GM19455 (cell line): ENCODE data around the gene TCF20.
A peak's percentile ranks its signal among the peaks of the same experiment; 100 is the strongest.

Experiments used
- ATAC-seq: cut with Tn5 transposase; IDR thresholded peaks from one replicate; pipeline ENCODE4 v1.9.1; 2021; ENCODE audit not compliant: unreplicated experiment

Gene TCF20

DNA sequence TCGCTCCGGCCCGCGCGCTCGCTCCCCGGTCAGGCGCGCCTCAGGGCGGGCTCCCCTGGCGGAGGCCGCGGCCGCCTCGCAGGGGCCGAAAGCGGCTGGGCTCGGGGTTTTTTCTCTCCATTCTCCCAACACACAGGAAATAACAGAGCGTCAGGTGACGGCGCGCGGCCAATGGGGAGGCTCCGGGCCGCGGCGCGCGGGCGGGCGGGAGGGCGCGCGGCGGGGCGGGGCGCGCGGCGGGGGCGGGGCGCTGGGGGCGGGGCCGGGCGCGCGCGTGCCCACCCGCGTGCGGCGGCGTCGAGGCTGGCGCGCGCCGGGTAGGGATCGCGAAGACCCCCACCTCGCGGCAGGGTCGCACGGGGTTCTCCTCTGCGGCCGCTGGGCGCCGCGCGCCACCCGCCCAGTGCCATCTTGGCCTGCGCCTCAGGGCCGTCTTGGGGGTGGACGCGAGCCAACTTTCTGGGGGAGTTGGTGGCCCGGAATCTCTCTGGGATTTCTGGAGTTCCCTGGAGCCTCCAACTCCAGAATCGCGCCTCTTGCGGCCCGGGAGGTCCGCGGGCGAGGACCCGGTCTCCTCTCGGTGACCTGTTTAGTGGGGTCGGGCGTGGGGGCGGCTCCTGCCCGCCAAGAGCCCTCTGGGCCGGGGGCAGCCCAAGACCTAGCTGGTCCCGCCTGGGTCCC lies at the start of gene TCF20:
Gene TCF20 (minus strand): TSS at position 144 of the 681 bp plus-strand sequence. CDS start 55,348 bp downstream, outside the sequence.
- ATAC-seq: peak; percentile 64

DNA sequence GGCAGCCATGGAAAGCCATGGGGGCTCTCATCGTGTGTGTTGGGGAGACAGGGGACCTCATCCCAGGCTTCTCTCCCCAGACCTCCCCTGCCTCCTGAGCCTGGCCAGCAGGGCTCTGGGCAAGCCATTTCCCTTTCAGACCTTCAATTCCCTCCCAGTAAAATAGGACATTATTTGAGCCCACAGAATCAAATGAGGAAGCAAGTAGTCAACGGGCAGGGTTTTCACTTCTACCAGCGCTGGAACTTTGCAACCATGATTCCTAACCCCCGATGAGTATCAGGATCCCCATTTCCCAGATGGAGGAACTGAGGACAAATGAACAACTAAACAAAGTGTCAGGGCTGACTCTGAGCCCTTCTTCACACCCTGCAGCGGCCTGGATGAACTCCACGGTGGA lies 48.9 kb upstream of the TCF20 start:
- ATAC-seq: no peak

DNA sequence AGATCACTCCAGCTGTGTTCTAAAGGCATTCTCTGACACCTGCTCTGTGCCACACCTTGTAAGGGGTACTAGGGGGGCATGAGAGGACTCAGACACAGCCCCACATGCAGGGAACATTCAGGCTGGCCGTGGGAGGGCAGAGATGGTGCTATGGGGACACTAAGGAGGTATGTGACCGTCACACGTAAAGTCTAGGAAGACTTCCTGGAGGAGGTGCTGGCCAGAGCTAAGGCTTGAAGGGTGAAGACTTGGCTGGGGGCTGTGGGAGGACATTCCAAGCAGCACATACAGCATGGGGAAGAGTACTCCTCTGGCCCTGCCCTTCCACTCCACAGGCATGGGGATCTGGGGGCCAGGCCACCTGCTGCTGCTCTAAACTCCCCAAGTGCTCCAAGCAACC lies 48.5 kb upstream of the TCF20 start:
- no peak for ATAC-seq

DNA sequence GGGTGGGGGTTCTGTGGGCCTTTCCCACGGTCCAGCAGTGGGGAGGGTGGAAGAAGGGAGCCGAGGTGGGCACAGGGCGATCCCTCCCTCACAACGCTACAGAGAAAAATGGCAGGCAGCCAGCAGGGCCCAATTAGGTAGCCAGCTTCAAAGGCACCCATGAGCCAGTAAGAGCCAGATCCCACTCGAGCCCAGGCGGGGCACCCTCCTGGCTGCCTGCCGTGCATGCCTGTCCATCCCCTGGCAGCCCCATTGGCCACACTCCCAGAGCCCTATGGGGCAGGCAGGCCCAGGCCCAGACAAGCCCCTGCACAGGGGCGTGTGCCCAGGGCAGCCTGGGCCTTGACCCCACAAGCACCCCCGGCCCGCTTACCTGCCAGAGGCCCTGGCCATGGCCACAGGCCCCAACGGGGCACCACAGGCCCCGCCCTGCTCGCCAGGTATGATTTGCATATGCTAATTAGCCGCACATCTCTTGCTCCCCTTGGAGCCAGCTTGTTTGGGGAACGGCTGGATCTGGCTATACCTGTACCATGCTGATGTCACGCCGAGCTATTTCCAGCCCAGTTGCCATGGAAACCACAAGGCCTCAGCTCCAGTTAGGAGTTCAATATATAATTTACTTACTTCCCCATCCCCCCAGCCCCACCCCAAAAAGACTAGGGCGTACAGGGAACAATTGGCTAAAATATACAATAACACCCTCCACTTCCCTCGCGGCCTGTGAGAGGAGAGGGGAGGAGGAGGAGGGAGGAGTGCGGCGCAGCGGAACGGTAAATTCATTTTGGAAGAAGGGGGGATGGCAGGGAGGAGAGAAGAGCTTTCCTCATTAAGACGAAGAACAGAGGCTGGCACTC lies 47.5 kb upstream of the TCF20 start:
- ATAC-seq: no peak

DNA sequence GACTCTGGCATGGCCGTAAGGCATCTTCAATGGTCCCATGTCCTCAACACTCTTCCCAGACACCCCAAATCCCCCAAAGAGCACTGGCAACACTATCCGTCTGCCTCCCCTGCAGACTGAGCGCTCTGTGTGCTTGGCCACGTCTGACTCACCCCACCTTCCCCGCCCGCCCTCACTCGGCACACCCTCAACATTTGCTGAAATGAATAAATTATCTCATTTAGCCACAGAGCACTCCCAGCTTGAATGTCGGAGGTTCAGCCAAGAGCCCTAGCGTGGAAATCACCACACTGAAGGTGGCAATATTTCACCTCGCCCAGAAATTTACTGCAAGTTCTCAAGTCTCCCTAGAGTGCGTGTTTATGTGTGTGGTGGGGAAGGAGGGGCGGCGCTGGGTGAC lies 46.6 kb upstream of the TCF20 start:
- no peak for ATAC-seq

DNA sequence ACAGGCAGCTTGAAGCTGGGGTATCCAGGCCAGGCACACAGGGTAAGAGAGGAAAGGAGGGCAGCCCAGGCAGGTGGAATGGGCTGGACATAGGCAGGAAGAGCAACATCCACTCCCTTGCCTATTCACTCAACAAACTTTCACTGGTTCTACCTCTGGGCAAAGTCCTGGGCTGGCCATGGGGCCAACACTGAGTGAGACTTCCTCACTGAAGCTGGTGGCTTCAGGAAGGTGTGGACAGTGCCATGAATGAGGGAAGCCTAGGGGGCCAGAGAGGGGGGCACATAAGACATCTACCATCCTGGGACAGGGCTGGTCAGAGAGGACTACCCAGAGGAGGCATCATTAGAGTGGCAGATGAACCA lies 44.9 kb upstream of the TCF20 start:
- ATAC-seq: no peak

DNA sequence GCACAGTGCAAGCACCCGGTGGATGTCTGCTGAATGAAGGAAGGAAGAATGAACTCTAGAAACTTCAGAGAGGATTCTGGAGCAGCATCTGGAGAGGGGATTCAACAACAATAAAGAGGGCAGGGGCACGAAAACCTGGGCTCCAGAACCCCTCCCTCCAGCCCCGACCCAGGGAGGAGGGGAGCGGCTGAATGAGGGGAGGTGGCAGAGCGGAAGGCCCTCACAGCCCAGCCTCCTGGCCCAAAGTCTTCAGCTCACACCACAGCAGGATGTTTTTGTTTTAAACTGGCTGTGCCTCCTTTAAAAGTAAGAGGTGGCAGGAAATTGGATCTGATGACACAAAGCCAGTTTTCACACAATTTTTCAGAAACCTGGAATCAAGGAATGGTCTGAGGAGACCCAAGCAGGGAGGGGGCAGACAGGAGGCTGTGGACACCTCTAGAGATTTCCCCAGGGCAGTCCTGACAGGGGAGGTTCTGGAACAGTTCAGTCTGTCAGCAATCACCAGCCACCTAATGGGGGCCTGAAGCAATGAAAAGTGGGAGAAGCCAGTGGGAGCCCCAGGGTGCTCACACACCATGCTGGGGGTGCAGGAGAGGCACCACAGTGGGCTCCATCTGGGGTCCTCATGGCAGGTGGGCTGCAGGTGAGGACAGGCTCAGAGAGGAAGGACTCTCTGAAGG lies 44.4 kb upstream of the TCF20 start:
- no peak for ATAC-seq

DNA sequence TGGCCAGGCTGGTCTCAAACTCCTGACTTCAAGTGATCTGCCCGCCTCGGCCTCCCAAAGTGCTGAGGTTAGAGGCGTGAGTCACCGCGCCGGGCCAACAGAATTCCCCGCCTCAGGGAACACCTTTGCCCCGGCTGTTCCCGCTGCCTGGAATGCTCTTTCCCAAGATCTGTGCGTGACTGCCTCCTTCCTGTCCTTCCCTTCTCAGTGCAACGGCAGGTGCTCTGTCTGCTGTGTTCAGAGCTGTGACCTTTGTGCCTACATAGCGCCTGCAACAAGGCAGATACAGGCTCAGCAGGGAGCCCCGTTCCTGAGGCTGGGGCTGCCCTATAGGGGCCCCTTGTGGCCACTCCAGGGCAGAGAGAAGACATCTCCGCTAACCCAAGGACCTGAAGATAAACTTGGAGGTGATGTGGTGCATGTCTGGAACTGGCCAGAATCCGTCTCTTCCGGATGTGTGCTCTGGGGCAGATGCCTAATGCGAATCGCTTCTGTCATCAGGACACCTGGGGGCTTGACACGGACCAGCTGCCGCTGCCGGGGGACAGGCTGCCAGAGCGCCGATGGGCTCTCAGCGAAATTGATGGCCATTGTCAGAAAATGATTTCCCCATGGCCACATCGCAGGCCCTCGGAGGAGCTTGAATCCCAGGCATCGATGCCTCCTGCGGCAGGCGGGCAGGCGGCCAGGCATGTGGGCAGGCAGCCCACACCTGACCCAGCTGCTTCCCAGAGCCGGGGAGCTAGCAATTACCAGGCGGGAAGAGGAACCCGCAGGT lies 43.5 kb upstream of the TCF20 start:
- no peak for ATAC-seq

DNA sequence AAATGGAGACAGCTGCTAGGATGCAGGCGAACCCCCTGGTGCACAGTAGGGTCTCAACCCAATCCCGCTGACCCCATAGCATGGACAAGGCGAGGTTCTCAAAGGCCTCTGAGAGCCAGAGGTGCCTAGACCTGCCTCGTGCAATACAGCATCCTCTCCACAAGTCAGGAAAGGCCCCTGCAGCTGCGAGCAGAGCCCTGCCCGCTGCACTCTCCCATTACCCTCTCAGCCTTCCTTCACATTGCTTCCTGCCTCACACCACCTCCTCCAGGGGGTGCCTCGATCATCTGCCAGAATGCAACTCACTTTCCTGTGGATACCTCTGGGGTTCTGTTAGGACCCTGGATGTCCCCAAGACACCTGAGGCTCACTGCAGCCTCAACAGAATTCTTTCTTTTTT lies 42.8 kb upstream of the TCF20 start:
- ATAC-seq: no peak

DNA sequence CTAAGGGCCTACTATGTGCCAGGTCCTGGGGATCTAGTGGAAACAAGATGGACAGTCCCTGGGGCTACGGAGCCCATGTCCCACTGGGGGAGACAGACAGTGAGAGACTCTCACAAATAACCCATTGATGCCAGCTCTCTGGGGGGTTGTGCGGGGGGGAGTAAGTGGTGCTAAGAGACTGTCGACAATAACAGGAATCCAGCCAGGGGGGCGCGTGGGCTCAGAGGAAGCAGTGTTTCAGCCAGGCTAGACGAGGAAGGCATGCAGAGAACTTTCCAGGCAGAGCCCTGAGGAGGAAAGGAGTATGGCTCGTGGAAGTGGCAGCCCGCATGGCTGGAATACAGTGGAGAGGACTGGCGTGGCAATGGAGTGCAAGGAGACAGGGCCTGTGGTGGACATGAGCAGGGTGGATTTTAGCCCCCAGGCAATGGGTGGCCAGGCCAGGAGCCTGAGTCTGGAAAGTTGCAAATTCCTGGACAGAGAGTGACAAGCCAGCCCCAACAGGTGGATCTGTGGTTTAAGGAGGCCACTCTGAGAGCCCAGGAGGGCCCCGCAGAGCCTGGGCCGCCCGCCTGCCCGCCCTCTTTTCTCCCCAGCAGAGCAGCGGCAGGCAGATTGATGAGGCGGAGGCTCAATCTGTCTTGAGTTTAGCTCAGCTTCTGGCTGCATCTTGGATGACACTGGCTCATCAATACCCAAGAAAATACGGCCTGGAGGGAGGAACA lies 40.0 kb upstream of the TCF20 start:
- no peak for ATAC-seq

DNA sequence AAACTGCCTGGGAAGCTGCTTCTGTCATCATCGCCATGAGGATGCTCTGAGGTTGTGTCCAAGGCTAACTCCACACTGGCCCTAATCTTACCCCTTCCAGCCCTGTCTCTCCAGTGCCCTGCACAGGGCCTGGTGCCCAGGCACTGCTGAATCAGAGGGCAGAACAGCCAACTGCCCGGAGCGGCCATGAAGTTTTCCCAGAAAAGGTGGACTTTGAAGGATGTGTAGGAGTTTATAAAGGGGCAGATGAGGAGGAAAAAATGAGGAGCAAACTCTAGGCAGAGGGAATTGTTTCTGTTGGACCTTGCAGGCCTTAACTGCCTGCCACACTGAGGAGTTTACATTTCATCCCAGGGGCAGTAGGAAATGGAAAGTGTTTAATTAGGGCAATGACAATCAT lies 39.4 kb upstream of the TCF20 start:
- ATAC-seq: no peak

DNA sequence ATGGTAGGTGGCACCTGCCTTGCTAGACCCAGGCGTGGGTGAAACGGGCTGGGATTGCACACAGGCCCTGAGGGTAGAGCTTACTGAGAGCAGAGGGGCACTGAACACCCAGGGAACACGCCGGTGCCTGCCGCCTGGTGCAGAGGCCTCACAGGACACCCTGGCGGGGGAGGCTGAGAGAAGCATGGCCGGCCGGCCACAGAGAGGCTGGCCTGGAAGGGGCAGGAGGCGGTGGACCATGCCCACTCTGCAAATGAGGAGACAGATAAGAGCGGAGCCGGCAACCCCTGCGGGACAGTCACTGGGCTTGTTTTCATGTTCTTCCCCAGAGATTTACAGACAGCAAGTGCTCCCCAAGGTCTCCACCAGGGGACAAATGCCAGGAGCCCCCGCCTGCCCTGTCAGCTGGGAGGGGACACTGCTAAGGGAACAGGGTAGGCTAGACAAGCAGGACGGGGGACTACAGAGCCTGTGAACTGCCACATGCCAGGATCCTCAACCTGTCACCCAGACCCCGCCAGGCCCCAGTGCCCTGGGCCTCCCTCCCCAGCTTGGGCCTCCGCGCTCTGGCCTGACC lies 38.5 kb upstream of the TCF20 start:
- no peak for ATAC-seq

DNA sequence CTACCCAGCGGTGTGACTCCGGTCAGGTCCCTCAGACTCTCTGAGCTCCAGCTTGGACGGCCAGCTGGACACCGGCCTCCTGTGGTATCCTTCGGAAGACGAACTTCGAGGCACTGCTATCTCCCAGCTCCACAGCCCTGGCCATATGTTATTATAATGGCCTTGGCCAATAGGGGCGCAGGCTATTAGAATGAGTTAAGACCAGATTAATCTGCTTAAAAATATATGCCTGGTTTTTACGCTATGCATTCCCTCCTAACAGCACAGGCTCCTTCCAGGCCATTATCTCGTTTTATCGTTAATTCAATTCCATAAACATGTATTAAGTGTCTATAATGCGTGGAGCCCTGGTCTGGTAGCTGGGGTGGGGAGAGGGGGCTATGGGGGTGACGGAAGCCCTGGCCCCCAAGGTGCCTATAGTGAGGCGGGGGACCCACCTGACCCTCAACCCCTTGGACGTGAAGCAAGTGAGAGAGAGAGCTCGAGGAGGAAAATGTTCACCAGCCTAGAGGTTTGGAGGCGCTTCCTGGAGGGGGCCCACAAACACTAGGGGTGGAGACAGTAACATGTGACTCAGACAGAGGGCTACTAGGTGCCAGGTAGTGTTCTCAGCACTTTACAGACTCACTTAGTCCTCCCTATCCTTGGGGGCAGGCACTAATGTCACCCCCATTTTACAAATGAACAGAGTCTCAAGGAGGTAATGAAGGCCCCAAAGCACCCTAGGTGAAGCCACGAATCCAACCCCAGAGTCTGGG lies 37.5 kb upstream of the TCF20 start:
- no peak for ATAC-seq

DNA sequence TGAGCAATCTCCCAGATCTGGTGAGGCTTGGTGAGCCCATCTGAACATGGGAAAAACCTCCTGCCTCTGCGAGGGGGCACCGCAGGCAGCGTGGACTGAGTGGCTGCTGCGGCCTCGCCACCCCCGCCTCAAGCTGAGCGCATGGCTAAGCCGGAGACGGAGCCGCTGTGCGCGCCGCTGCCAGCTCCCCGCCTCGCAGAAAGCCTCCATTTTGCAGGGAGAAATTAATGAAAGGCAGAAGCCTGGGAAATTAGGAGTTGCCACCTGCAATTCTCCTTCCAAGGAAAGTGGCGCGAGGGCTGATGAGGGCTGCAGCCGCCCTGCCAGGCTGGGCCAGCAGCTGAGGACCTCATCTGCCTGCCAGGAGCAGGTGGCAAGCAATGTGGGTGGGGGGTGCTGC lies 35.6 kb upstream of the TCF20 start:
- no peak for ATAC-seq

DNA sequence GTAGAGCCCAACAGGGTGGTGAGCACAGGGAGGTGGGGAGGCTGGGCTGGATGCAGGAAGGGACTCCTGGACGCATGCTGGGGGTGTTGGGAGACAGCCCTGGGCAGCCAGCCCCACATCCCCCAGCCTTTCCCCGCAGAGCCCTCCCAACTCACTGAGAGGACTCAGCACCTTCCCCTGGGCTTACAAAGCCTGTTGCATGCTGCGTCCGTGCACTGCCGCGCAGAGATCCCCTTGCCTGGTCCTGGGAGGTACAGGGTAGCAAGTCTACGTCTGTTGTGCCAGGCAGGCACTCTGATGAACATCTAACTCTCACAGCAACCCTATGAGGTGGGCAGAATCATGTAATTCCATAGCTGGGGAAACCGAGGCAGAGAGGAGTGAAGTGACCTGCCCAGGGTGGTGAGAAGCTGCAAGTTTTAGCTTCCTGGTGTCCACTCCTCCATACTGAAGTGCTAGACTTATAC lies 33.9 kb upstream of the TCF20 start:
- no peak for ATAC-seq

DNA sequence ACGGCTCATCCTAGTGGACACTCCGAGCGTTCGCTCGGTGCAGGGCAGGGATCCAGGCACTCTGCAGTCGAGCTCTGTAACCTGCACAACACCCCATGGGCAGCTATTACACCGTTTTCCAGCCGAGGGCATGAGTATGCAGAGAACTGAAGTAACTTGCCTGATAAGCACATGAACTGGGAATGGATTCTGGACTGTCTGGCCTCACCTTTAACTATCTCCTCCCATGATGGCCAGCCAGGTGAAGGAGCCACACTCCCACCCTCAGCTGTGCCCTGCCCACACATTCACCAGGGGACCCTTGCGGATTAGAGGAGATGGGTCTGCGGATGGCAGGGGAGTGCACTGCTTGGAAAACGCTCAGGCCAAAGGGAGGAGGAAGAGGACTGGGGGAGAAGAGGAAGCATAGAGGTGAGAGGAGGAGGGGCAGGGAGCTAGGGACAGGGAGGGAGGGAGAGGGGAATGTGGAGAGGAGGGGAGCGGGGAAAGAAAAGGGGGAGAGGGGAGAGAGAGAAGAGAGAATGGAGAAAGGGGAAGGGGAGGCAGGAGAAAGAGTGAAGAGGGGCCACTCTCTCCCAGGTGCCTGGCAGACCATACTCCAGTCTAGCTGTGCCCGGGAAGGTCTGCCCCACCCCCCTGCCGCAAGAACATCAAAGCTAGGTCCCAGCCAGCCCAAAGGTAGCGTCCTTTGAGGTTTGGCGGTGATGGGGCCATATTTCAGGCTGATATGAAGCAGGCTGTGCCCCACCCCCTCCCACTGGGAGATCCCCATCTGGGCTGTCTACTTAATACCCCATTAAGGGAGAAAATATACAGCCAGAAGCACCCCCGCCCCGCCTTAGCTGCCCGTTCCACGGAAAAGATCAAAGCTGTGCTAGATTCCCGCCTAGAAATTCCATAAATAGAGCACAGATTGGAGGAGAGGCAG lies 33.2 kb upstream of the TCF20 start:
- no peak for ATAC-seq

DNA sequence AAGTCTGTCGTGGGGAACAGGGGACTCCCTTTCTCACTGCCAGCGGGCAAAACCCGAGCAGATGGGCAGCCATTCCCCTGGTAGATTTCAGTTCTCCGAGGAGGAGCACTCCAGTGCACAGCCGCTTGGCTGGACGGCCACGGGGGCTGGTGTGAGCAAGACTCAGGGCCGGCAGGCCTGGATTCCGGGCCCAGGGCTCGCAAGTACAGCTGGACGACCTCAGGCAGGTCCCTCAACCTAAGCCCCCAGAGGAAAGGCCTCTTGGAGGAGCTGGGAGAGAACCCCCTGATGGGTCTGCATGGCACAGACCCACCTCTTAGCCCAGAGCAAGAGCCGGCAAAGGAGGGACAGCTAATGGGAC lies 31.3 kb upstream of the TCF20 start:
- no peak for ATAC-seq

DNA sequence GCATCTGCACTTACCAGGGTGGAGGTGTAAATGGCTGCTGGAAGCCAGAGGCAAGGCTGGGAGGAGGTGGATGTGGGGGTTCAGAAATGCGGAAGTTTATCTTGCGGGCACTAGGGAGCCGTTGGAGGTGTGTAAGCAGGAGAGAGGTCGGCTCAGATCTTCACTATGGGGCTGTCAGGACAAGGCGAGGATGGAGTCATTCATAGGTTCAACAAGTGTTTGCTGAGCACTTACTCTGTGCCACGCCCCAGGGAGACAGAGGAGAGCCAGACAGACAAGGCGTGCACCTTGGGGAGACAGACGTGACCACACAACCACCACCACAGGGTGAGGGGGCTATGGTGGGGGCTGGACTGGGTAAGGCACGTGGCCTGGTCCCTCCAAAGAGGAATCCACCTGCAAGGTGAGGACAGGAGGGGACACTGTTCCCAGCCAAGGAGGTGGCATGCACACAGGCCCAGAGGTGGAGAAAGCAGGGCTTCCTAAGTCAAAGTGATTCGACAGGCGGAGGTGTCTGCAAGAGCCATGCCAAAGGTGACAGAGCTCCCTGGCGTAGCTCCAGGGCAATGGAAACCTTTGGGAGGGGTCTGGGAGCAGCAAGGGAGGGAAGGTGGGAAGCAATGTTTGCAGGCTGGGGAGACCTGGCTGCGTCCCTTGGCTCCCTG lies 30.8 kb upstream of the TCF20 start:
- ATAC-seq: no peak
